ENCODE data around the gene GRAMD2A. TPM values are rescaled to one million over a fixed set of nuclear protein-coding genes. Genes with fewer than 3 reads are reported as not detected.

GRAMD2A gene
- total and polyA plus RNA-seq, 2 experiments from 2014 or later, result 0.70 to 2.8 TPM

DNA sequence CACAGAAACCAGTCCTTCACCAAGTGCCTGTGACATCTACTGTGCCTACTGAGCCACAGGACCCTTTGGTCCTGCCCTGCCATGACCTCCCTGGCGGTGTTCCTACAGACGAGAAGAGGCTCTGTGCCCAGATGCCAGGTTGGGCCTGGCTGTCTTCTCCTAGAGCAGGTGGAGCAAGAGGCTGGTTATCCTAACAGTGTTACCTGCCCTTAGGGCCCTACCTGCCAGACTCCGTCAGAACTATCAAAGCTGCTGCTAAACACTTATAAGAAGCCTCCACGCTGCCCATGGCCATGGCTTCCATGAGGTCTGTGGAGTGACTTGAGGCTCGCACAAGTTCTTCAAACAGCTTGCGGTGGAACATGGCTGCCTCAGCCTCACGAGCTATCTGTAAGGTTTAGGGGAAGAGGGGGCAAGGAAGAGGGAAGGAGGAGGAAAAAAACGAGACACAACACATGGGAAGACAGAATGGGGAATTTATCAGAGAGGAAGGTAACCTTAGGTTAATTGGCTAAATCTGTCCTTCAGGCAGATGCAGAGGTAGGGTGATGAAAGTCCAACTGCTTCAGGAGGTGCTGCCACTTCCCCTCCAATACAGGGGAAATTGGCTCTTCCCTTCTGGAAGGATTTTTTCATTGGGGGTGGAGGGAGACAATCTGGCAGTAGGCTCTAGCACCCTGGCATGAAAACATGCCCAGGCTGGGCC is 5.4 kb upstream of the GRAMD2A start (continued):
- TF ChIP-seq, protein P1, sequence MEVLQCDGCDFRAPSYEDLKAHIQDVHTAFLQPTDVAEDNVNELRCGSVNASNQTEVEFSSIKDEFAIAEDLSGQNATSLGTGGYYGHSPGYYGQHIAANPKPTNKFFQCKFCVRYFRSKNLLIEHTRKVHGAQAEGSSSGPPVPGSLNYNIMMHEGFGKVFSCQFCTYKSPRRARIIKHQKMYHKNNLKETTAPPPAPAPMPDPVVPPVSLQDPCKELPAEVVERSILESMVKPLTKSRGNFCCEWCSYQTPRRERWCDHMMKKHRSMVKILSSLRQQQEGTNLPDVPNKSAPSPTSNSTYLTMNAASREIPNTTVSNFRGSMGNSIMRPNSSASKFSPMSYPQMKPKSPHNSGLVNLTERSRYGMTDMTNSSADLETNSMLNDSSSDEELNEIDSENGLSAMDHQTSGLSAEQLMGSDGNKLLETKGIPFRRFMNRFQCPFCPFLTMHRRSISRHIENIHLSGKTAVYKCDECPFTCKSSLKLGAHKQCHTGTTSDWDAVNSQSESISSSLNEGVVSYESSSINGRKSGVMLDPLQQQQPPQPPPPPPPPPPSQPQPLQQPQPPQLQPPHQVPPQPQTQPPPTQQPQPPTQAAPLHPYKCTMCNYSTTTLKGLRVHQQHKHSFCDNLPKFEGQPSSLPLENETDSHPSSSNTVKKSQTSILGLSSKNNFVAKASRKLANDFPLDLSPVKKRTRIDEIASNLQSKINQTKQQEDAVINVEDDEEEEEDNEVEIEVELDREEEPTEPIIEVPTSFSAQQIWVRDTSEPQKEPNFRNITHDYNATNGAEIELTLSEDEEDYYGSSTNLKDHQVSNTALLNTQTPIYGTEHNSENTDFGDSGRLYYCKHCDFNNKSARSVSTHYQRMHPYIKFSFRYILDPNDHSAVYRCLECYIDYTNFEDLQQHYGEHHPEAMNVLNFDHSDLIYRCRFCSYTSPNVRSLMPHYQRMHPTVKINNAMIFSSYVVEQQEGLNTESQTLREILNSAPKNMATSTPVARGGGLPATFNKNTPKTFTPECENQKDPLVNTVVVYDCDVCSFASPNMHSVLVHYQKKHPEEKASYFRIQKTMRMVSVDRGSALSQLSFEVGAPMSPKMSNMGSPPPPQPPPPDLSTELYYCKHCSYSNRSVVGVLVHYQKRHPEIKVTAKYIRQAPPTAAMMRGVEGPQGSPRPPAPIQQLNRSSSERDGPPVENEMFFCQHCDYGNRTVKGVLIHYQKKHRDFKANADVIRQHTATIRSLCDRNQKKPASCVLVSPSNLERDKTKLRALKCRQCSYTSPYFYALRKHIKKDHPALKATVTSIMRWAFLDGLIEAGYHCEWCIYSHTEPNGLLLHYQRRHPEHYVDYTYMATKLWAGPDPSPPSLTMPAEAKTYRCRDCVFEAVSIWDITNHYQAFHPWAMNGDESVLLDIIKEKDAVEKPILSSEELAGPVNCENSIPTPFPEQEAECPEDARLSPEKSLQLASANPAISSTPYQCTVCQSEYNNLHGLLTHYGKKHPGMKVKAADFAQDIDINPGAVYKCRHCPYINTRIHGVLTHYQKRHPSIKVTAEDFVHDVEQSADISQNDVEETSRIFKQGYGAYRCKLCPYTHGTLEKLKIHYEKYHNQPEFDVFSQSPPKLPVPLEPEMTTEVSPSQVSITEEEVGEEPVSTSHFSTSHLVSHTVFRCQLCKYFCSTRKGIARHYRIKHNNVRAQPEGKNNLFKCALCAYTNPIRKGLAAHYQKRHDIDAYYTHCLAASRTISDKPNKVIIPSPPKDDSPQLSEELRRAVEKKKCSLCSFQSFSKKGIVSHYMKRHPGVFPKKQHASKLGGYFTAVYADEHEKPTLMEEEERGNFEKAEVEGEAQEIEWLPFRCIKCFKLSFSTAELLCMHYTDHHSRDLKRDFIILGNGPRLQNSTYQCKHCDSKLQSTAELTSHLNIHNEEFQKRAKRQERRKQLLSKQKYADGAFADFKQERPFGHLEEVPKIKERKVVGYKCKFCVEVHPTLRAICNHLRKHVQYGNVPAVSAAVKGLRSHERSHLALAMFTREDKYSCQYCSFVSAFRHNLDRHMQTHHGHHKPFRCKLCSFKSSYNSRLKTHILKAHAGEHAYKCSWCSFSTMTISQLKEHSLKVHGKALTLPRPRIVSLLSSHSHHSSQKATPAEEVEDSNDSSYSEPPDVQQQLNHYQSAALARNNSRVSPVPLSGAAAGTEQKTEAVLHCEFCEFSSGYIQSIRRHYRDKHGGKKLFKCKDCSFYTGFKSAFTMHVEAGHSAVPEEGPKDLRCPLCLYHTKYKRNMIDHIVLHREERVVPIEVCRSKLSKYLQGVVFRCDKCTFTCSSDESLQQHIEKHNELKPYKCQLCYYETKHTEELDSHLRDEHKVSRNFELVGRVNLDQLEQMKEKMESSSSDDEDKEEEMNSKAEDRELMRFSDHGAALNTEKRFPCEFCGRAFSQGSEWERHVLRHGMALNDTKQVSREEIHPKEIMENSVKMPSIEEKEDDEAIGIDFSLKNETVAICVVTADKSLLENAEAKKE (CRISPR knock-in tag; IDR thresholded peaks at IDR 0.05), result no peak
- no peak for TF ChIP-seq POLR2AphosphoS5 (IDR thresholded peaks at IDR 0.05; ENCODE audit: low read depth)
- TF ChIP-seq, protein P2, sequence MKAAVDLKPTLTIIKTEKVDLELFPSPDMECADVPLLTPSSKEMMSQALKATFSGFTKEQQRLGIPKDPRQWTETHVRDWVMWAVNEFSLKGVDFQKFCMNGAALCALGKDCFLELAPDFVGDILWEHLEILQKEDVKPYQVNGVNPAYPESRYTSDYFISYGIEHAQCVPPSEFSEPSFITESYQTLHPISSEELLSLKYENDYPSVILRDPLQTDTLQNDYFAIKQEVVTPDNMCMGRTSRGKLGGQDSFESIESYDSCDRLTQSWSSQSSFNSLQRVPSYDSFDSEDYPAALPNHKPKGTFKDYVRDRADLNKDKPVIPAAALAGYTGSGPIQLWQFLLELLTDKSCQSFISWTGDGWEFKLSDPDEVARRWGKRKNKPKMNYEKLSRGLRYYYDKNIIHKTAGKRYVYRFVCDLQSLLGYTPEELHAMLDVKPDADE (IDR thresholded peaks at IDR 0.05), result no peak

DNA sequence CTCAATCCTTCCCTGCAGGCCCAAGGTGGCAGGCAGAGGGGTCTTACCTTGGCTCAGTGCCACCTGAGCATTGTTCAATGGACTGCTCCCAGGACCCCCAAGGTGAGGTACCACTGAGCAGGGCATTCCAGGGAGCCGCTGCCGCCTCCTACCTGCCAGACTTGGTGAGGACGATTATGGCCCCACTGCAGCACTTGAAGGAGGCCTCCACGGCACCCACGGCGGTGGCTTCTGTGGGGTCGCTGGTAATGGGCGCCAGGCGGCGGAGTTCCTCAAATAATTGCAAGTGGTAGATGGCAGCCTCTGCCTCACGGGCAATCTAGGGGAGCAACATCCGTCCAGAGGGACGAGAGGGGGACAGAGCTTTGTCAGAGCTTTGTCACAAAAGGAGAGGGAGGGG is 4.7 kb upstream of the GRAMD2A start:
- no peak overlapping the region for H3K27ac ChIP-seq (ENCODE audit: low read depth)
- TF ChIP-seq, protein P1 (CRISPR knock-in tag; IDR thresholded peaks at IDR 0.05), result no peak
- TF ChIP-seq JUNB (IDR thresholded peaks at IDR 0.05; ENCODE audit: unreplicated experiment), result no peak
- TF ChIP-seq STAT1 (IDR thresholded peaks at IDR 0.05; ENCODE audit: unreplicated experiment), result no peak
- TF ChIP-seq NANOG (IDR thresholded peaks at IDR 0.05; ENCODE audit: borderline replicate concordance), result no peak
- TF ChIP-seq, protein P2 (IDR thresholded peaks at IDR 0.05), result no peak

More for the DNA sequence above, 4.7 kb upstream of the GRAMD2A start:
- H3K9me2 ChIP-seq (ENCODE audit: insufficient read depth), result no peaks in the 10 kb centered on the region
- H3K4me3 ChIP-seq, result no peak overlapping the region
- no peak for ATAC-seq
- Mint-ChIP-seq H3K9me3 (peaks cover 3% of the 10 kb centered on the region; the same call in 1 of the 3 replicates), H3K27me3 (ENCODE audit: insufficient read depth, low read depth, poor library complexity) (peaks cover 24% of the 10 kb centered on the region), H3K27ac (no peak overlapping the region), H3K4me1 (peaks cover 8% of the 10 kb centered on the region), H3K4me3 (no peak overlapping the region), H3K36me3 (ENCODE audit: low read depth) (peaks cover 92% of the 10 kb centered on the region)
- H4K20me1 ChIP-seq (replicated peaks; ENCODE audit: insufficient read depth), result peaks cover 56% of the 10 kb centered on the region
- H3K36me3 ChIP-seq (ENCODE audit: insufficient read depth), result peaks cover 72% of the 10 kb centered on the region
- H3F3A ChIP-seq (replicated peaks; ENCODE audit: low read depth), result peaks cover 82% of the 10 kb centered on the region
- no peak overlapping the region for H2AFZ ChIP-seq
- DNase-seq (ENCODE audit: low spot score), result no peak
- H3K4me1 ChIP-seq (ENCODE audit: insufficient read depth), result 0 out of 2 replicates have a peak, but pooled peaks cover 9% of the 10 kb centered on the region
- H3K27me3 ChIP-seq (ENCODE audit: insufficient read depth), result peaks cover under 1% of the 10 kb centered on the region; the same call in 1 of the 2 replicates
- H3K79me2 ChIP-seq (replicated peaks; ENCODE audit: insufficient read depth), result 0 out of 2 replicates have a peak, but pooled peaks cover 2% of the 10 kb centered on the region
- H3K4me2 ChIP-seq, result no peak overlapping the region

Measured in GM23338 (cell line).